HepG2 (cell line): ENCODE results near the gene CES3. TPM values are rescaled to one million over a fixed set of nuclear protein-coding genes. Genes with fewer than 3 reads are reported as not detected.

Experiments
- FOXA1 ChIP-seq, 2 experiments: fragments of 450-650 bp in 1 of 2; sonication (generic) in 1 of 2; formaldehyde crosslinking in 1 of 2; IDR thresholded peaks; 2 replicates each; pipeline versions ENCODE4 v1.4.0 to v1.6.1; 2016 to 2020; ENCODE audit warnings: missing genetic modification reagents in 1 of 2
- HNRNPLL ChIP-seq: fragments of 200-400 bp; formaldehyde crosslinking; IDR thresholded peaks from 2 replicates; pipeline ENCODE4 v1.6.1; 2017; ENCODE audit warnings: mild to moderate bottlenecking, low read depth, low read length; ENCODE audit not compliant: poor library complexity, severe bottlenecking
- KDM2A ChIP-seq: sonication (generic); formaldehyde crosslinking; IDR thresholded peaks from 2 replicates; pipeline ENCODE4 v1.4.0; 2020; ENCODE audit warnings: low read depth, missing genetic modification reagents, borderline replicate concordance
- MAFK ChIP-seq, 2 experiments: IDR thresholded peaks in 1 of 2; conservative IDR thresholded peaks in 1 of 2; 2 replicates each; pipeline ENCODE4 v1.6.1; 2011; ENCODE audit warnings: improper control_type of control experiment in 2 of 2, low read length in 2 of 2
- MAX ChIP-seq: IDR thresholded peaks from 2 replicates; pipeline ENCODE4 v1.6.1; 2012; ENCODE audit warnings: inconsistent platforms
- MXI1 ChIP-seq: IDR thresholded peaks from 3 replicates; pipeline ENCODE4 v1.6.1; 2012; ENCODE audit warnings: low read depth, low read length, inconsistent platforms, borderline replicate concordance
- PCBP1 ChIP-seq: fragments of 200-400 bp; formaldehyde crosslinking; IDR thresholded peaks from 2 replicates; pipeline ENCODE4 v1.6.1; 2017; ENCODE audit warnings: mild to moderate bottlenecking, low read depth, low read length, borderline replicate concordance
- PRDM4 ChIP-seq: sonication (generic); formaldehyde crosslinking; IDR thresholded peaks from 2 replicates; pipeline ENCODE4 v1.9.0; 2021; ENCODE audit warnings: missing genetic modification reagents, borderline replicate concordance
- ZHX1 ChIP-seq: sonication (generic); formaldehyde crosslinking; IDR thresholded peaks from 2 replicates; pipeline ENCODE4 v1.8.1; 2022; ENCODE audit warnings: low read depth, mild to moderate bottlenecking, missing genetic modification reagents
- ZNF331 ChIP-seq: sonication (generic); formaldehyde crosslinking; IDR thresholded peaks from 2 replicates; pipeline ENCODE4 v1.4.0; 2020; ENCODE audit warnings: missing genetic modification reagents
- polyA plus RNA-seq, 8 experiments: library from polyadenylated mRNA; depleted of rRNA in 3 of 8; stranded (reverse) in 7 of 8; unstranded in 1 of 8; fragments of >200 nt; fragmentation: Illumina TruSeq in 4 of 8; extraction: Trizol in 4 of 8; gene quantifications; 2 replicates each; pipeline versions ENCODE4 v1.2.1 to v1.2.3, GENCODE V29; 2011 to 2016; ENCODE audit warnings: low read depth in 4 of 8, missing spikeins in 1 of 8, mixed read lengths in 1 of 8; ENCODE audit not compliant: insufficient read depth in 1 of 8
- total RNA-seq, 5 experiments: library from RNA; depleted of rRNA; stranded (reverse); fragments of >200 nt; fragmentation: Illumina TruSeq; extraction: Trizol; gene quantifications; 2 replicates each; pipeline ENCODE4 v1.2.3, GENCODE V29; 2016; ENCODE audit warnings: low read depth in 1 of 5
- TF ChIP-seq, protein P1 (sequence below): sonication (generic); formaldehyde crosslinking; IDR thresholded peaks from 2 replicates; pipeline ENCODE4 v1.5.1; 2020; ENCODE audit warnings: mild to moderate bottlenecking, missing genetic modification reagents, moderate library complexity
- TF ChIP-seq, protein P2 (sequence below): sonication (generic); formaldehyde crosslinking; IDR thresholded peaks from 2 replicates; pipeline ENCODE4 v1.4.0; 2020; ENCODE audit warnings: missing genetic modification reagents, borderline replicate concordance

The CES3 gene
- total and polyA plus RNA-seq, 2 of the 13 experiments (the other 11 are each of a cell fraction or from before 2014, with no cell fraction given) = 6.6 to 17.4 TPM

DNA sequence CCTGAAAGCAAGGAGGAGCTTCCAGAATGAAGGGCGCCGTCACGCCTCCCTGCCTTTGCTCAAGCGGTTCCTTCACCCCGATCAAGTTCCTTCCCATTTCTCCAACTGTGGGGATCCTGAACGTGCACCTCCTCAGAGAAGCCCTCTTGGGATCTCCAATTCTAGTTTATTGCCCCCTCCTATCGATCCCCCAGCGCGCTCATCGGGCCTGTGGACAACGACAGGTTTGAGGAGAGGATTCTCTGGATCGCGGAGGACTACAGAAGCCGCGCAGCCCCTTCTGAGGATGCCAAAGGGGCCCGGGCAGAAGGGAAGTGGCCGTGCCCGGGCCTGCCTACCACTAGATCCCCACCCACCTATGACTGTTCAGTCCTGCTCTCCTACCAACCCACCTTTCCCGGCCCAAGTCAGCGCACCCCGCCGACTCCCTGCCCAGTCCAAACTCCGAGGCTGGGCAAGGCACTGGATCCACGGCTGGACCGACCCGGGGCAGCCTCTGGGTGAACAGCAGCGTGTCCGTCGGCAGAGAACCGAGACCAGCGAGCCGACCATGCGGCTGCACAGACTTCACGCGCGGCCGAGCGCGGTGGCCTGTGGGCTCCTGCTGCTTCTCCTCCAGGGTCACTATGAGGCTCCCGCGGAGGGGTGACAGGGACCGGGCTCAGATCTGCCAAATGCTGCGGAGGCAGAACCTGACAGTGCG is 12.8 kb upstream of the CES3 start (continued):
- TF ChIP-seq, protein P1, sequence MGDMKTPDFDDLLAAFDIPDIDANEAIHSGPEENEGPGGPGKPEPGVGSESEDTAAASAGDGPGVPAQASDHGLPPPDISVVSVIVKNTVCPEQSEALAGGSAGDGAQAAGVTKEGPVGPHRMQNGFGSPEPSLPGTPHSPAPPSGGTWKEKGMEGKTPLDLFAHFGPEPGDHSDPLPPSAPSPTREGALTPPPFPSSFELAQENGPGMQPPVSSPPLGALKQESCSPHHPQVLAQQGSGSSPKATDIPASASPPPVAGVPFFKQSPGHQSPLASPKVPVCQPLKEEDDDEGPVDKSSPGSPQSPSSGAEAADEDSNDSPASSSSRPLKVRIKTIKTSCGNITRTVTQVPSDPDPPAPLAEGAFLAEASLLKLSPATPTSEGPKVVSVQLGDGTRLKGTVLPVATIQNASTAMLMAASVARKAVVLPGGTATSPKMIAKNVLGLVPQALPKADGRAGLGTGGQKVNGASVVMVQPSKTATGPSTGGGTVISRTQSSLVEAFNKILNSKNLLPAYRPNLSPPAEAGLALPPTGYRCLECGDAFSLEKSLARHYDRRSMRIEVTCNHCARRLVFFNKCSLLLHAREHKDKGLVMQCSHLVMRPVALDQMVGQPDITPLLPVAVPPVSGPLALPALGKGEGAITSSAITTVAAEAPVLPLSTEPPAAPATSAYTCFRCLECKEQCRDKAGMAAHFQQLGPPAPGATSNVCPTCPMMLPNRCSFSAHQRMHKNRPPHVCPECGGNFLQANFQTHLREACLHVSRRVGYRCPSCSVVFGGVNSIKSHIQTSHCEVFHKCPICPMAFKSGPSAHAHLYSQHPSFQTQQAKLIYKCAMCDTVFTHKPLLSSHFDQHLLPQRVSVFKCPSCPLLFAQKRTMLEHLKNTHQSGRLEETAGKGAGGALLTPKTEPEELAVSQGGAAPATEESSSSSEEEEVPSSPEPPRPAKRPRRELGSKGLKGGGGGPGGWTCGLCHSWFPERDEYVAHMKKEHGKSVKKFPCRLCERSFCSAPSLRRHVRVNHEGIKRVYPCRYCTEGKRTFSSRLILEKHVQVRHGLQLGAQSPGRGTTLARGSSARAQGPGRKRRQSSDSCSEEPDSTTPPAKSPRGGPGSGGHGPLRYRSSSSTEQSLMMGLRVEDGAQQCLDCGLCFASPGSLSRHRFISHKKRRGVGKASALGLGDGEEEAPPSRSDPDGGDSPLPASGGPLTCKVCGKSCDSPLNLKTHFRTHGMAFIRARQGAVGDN (CRISPR knock-in tag) = peak; percentile 57
- no peak for TF ChIP-seq MAFK (conservative IDR thresholded peaks at IDR 0.05 in 1 of 2, IDR thresholded peaks at IDR 0.05 in 1 of 2; ENCODE audit: low read length in 2 of 2)
- TF ChIP-seq PCBP1 = no peak
- TF ChIP-seq, protein P2, sequence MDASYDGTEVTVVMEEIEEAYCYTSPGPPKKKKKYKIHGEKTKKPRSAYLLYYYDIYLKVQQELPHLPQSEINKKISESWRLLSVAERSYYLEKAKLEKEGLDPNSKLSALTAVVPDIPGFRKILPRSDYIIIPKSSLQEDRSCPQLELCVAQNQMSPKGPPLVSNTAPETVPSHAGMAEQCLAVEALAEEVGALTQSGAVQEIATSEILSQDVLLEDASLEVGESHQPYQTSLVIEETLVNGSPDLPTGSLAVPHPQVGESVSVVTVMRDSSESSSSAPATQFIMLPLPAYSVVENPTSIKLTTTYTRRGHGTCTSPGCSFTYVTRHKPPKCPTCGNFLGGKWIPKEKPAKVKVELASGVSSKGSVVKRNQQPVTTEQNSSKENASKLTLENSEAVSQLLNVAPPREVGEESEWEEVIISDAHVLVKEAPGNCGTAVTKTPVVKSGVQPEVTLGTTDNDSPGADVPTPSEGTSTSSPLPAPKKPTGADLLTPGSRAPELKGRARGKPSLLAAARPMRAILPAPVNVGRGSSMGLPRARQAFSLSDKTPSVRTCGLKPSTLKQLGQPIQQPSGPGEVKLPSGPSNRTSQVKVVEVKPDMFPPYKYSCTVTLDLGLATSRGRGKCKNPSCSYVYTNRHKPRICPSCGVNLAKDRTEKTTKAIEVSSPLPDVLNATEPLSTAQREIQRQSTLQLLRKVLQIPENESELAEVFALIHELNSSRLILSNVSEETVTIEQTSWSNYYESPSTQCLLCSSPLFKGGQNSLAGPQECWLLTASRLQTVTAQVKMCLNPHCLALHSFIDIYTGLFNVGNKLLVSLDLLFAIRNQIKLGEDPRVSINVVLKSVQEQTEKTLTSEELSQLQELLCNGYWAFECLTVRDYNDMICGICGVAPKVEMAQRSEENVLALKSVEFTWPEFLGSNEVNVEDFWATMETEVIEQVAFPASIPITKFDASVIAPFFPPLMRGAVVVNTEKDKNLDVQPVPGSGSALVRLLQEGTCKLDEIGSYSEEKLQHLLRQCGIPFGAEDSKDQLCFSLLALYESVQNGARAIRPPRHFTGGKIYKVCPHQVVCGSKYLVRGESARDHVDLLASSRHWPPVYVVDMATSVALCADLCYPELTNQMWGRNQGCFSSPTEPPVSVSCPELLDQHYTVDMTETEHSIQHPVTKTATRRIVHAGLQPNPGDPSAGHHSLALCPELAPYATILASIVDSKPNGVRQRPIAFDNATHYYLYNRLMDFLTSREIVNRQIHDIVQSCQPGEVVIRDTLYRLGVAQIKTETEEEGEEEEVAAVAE = no peak
- TF ChIP-seq MXI1 = no peak
- TF ChIP-seq MAX = 0 out of 2 replicates have a peak, but pooled peaks have one; percentile 14
- no peak for TF ChIP-seq PRDM4 (CRISPR knock-in tag)
- no peak for TF ChIP-seq FOXA1 (IDR thresholded peaks at IDR 0.05)
- TF ChIP-seq FOXA1 (CRISPR knock-in tag; IDR thresholded peaks at IDR 0.05) = no peak
- no peak for TF ChIP-seq ZHX1 (CRISPR knock-in tag)
- TF ChIP-seq HNRNPLL = peak; percentile 18
- TF ChIP-seq KDM2A (CRISPR knock-in tag) = 0 out of 2 replicates have a peak, but pooled peaks have one; percentile 13
- TF ChIP-seq ZNF331 = no peak
